HG02678 (cell line): ENCODE measurements around the gene ADD1.
A peak's percentile ranks its signal among the peaks of the same experiment; 100 is the strongest.

ENCODE experiments used
- ATAC-seq: cut with Tn5 transposase; IDR thresholded peaks from one replicate; pipeline ENCODE4 v1.9.1; 2021; ENCODE audit warnings: mild to moderate bottlenecking, moderate library complexity; ENCODE audit not compliant: unreplicated experiment

ADD1 gene

GRCh38 chr4:2843263-2843940, at the start of gene ADD1:
ADD1 (plus strand) TSS chr4:2843844; CDS start chr4:2875916, 32,072 bp downstream.
- ATAC-seq, result peak; percentile 84

DNA sequence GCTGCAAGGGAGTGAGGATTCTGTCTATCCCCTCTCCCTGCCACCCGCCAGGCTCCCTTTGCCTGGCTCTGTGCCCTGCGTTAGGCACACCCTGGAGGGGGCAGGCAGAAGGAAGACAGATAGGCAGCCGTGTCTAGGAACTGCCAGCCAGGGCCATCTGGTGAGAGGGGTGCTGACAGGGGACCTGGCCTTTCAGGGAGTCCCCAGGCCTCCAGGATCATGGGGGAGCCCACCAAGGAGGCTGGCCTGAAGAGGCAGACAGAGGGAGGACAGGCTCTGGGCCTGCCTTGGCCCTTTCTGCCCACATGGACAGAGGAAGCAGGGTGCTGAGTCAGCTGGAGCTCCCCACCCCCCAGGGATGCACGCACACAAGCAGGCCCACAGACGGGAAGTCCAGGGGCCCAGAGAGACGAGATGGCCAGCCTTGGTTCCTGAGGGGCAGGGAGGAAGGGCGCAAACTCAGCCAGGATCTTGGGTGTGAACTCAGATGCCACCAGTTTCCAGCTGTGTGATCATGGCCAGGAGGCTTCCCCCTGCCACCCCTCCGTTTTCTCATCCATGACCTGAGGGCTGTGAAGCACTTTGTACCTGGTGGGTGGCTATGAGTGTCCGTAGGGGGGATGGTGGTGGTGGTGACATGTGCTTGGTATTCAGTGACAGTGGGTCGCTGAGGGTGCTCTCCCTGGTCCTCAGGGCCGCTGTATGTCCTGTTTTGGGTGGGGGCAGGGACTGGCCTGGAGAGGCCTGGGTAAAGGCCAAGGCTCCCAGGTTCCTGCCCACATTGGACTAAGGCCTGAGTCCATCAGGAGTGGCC, 49.0 kb upstream of the ADD1 start:
- no peak for ATAC-seq

DNA sequence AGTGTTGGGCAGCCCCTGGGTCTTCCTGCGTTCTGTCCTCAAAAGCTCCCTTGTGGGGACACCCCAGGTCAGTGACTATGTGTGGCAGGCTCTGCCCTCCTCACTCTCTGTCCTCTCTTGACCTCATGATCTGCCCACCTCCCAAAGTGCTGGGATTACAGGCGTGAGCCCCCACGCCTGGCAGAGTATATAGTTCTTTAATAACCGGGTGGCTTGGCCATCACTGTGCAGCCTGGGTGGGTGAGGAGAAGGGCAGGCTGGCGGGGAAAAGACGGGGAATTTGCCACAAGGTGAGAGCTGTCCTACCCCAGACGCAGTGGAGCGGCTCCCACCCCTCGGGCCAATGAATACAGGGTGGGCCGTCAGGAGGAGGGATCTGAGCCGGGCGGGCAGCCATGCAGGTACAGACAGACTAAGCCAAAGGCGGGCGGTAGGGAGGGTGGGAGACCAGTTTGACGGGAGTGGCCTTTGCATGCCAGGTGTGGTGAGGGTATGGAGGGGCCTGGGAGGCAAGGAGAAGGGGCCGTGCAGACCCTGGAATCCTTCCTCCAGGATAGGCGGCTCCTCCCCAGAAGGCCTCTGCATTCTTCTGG, 48.2 kb upstream of the ADD1 start:
- ATAC-seq, result no peak

DNA sequence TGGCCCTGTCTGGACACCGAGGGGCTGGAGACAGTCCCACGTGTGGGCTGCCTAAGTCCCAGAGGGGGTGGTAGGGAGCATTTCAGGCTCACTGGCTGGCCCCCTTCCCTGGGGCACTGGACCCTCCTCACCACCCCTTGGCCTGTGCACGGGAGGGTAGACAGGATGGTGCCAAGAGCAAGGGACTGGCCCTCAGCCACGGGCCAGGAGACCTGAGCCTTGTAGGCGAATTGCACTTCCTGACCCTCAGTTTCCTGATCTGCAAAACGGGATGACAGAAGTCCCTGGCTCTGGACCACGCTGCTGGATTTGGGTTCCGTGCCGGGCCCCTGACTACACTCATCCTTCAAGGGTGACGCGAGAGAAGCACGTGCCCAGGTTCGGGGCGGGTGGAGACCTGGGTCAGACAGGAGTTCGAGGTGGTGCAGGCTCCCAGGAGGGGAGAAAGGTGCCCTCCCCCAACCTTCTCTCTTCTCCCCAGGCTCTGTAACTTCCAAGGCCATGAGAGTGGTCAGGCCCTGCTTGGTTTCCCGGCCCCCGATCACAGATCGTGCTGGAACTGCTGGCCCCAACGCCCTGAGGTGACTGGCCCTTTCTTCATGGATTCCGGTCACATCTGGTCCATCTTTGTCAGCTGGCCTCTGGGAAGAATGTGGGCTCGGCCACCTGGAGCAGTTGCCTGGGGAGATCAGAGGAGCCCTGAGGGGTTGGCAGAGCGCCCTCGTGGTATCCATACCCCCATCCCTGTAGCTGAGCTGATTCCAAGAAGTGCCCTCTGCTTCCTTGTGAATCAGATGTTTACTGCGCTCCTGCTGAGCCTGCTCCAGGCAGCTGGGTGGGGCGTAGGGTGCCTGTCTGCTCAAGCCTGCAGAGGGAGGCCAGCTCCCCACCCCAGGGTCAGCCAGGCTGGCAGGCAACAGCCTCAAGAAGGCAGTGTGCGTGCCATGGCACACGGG, 47.5 kb upstream of the ADD1 start:
- ATAC-seq, result no peak

GRCh38 chr4:2796849-2797544, 46.6 kb upstream of the ADD1 start:
- no peak for ATAC-seq

DNA sequence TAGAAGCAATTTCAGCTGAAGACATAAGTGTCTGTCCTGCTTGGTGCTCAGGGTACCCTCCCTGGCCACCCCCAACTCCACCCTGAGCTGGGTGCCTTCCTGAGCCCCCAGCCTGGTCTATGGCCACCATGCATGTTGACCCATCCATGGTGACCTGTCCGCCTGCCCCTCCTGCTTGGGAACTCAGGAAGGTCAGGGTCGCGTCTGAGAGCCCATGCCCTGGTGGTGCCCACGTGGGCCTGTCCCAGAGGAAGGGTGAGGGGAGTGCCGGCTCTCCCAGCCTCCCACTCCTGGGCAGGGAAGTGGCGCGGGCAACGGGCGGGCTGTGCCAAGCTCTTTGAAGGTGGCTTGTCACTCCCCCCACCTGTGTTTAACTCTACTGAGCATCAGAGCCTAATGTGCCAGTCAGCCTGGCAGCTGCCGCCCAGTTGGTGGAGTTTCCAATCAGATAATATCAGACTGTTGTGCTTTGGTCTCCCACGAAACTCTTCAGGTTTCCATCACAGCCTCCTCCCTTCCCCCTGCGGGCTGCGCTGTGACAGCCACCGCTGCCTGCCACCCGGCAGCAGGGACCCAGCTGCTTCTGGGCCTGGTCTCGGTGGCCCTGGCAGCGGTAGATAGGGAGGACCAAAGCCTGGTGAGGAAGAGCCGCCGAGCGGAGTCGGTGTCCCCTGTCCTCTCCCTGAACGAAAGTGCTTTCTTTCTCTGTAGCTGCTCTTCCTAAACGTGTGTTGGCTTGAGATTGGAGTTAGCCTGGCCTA, 45.9 kb upstream of the ADD1 start:
- no peak for ATAC-seq

DNA sequence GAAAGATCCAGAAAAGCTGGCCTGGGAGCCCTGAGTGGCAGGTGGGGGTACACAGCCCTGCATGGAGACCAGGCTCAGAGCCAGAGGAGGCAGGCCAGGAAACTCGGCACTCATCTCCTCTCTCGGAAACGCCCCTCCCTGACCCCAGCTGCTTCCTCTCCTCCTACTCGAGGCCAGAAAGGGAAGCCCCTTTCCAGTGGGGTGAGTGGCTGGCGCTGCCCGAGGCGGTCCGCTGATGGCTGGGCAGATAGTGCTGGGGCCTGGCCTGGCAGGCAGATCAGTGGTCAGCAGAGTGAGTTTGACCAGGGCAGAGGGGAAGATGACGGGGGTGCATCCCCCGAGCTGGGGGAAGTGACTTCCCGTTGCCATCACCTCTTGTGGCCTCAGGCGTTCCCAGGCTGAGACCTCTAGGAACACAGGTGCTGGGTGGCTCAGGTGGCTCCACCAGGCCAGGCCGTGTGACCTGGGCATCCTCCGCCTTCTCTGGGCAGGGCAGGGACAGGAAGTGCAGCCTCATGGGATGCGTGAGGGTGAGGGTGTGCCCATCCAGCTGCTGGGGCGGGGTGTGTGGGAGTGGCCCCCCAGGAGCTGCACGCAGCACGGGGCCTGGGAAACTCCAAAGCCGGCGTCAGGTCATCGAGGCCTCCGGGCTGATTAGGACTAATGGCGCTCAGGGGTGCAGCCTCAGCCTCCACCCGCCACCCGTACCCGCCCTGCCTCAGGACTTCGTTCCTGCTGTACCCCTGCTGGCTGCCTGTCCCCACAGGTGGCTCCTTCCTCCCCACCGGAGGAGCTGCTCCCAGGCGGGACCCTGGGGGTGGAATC, 45.0 kb upstream of the ADD1 start:
- ATAC-seq, result peak; percentile 46

DNA sequence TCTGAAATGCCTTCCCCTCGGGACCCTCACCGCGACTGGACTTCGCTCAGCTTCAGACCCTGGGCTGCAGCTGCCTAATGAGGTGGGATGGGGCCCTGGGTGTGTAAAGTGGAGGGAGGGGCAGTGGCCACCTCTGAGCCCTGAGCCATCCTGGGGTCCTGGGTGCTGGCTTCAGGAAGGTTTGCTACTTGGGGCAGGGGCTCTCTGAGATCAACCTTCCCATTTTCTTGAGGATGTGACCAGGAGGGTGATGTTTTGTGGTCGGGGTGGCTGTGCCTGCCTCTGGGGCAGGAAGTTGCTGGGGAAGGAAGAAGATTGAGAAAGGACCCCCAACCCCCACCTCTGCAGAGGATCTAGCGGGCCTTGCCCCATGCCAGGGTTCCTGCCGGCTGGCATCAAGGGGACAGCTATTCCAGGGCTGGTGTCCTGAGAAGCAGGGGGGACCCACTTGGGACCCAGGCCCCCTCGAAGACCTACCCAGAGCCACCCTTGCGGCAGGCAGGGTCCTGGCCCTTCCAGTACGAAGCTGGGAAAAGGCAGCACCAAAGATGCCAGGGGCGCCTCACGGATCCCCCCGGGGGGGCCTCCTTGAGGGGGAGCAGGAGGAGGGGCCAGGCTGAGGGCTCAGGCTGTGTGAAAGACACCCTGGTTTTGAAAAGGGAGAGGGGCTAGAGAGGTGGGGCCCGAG, 44.3 kb upstream of the ADD1 start:
- ATAC-seq, result no peak

GRCh38 chr4:2799971-2800690, 43.5 kb upstream of the ADD1 start:
- no peak for ATAC-seq

DNA sequence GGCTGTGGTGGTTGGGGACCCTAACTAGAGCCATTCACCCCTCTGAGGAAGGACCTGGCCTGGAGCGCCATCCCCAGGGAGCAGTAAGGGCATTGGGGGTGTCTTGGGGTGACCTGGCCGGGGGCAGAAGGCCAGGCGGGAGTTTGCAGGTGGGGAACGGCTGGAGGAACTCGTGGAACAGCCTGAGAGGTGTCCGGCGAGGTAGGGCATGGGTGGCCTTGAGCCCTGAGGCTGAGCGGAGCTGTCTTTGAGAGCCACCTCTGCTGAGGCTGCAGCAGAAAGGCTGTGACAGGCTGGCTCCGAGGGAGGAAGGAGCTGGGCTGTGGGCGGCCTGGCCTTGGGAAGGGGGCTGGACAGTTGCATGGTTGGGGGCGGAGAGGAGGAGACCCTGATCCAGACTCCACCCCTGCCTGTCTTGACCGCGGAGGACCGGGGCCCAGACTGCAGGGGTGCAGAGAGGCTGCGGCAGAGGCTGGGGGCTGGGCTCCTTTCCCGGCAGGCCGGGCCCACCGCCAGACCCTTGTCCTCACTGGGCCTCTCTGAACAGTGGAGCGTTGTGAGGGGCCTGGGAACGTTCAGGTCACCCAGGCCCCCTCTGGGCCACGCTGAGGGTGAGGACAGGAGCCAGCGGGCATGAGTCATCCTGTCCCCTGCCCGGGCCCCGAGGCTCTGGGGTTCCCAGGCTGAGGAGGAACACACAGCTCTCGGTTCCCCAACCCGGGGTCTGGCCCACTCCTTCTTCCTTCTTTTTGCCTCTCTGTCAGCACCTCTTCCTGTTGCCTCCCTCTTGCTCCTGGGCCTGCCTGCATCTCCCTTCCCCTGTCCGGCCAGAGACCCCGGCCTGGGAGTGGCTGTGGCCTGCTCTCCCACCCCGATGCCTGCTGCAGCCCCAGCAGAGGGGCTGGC, 42.7 kb upstream of the ADD1 start:
- ATAC-seq, result peak; percentile 50

DNA sequence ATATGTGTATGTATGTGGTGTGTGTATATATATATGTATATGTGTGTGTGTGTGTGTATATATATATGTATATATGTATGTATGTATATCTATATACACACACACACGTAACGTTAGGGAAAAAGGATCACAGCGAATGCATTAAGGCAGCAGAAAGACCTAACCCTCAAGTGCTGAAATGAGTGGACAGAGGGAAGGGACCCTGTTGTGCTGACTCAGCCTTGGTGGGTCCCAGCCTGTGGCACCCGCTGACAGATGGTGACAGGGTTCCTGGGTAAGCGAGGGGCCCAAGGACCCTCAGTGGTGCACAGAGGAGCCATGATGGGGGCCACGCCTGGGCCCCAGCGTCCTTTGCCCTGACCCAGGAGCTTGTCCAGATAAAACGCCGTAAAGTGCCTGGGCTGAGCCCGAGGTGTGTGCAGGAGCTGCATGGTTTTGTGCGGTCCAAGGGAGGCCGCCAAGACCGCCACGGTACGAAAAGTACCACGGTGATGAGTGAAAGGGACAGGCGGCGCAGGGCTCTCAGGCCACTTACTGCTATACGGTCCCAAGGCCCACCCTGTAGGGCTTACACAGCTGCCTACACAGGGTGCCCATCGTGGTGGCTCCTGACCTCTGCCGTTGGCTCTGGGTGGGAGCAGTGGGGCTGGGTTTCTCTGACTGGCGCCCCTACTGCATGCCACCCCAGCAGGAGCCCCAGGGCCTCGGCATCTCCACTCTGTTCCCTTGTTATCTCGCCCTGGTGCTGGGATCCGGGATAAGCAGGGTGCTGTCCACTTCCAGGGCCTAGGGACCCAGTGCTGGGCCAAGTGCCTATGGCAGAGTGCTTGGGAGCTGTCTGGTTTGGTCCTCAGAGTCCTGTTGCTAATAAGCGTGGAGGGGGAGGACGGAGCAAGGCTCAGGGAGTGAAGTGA, 40.8 kb upstream of the ADD1 start:
- ATAC-seq, result no peak

DNA sequence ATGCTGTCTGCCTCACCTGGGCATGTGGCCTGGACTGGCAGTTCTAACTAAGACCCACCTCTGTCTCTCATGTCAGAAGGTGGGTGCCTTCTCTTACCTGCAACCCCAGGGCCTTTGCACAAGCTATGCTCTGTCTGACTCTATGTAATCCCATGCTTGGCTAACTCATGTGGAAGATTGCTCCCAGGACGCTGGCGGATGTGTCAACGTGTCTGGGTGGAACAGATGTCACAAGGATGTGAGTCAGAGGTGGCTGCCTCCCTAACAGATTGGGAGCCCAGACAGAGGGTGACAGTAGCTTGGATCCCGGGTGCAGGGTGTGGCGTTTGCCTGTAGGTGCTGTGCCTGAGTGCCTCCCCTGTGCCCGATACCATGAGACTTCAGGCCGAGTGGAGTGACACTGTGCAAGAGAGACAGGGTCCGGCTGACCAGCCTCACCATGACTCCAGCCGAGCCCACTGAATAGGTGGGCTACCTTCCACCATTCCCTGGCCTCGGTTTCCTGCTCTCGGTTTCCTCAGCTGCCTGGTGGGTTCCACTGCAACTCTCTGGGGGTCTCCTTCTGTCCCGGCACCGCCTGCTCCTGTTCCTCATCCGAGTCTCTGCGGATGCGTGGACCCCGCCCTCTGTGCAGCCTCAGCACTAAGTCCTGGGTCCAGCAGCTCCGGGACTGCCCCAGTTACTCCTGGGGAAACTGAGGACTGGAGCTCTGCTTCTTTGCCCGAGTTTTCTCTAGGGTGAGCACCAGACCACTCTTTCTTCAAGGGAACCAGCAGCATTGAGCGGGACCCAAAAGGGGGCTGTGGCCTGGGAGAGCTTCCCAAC, 39.8 kb upstream of the ADD1 start:
- no peak for ATAC-seq

GRCh38 chr4:2804449-2804972, 39.1 kb upstream of the ADD1 start:
- ATAC-seq, result no peak

GRCh38 chr4:2804973-2805501, 38.6 kb upstream of the ADD1 start:
- ATAC-seq, result no peak
